Measurements from ENCODE around the gene TRAF7.

GRCh38 chr16:2186064-2186463 is 30.5 kb downstream of the TRAF7 start:
- TF ChIP-seq, protein P1, sequence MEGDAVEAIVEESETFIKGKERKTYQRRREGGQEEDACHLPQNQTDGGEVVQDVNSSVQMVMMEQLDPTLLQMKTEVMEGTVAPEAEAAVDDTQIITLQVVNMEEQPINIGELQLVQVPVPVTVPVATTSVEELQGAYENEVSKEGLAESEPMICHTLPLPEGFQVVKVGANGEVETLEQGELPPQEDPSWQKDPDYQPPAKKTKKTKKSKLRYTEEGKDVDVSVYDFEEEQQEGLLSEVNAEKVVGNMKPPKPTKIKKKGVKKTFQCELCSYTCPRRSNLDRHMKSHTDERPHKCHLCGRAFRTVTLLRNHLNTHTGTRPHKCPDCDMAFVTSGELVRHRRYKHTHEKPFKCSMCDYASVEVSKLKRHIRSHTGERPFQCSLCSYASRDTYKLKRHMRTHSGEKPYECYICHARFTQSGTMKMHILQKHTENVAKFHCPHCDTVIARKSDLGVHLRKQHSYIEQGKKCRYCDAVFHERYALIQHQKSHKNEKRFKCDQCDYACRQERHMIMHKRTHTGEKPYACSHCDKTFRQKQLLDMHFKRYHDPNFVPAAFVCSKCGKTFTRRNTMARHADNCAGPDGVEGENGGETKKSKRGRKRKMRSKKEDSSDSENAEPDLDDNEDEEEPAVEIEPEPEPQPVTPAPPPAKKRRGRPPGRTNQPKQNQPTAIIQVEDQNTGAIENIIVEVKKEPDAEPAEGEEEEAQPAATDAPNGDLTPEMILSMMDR (conservative IDR thresholded peaks at IDR 0.05; ENCODE audit: low read length): no peak
- no peak for TF ChIP-seq EZH2phosphoT487 (IDR thresholded peaks at IDR 0.05; ENCODE audit: borderline replicate concordance, low read depth, low read length)
